ENCODE results near the gene SHROOM4.

SHROOM4 gene

GRCh38 chrX:50756276-50756675, 57.7 kb downstream of the SHROOM4 start:
- TF ChIP-seq FOXP2 (optimal IDR thresholded peaks at IDR 0.05; ENCODE audit: borderline replicate concordance, extremely low read depth, extremely low read length, insufficient read depth) (no peak), REST (IDR thresholded peaks at IDR 0.05; ENCODE audit: insufficient read depth in 1 of 2, low read depth in 2 of 2, low read length in 2 of 2) (no peak), SIN3A (IDR thresholded peaks at IDR 0.05; ENCODE audit: borderline replicate concordance, insufficient read depth, low read length) (no peak)

- no peak for TF ChIP-seq SIN3A (IDR thresholded peaks at IDR 0.05; ENCODE audit: borderline replicate concordance, insufficient read depth, low read length)
- no peak for TF ChIP-seq REST (IDR thresholded peaks at IDR 0.05; ENCODE audit: insufficient read depth in 1 of 2, low read depth in 2 of 2, low read length in 2 of 2)
- no peak for TF ChIP-seq TAF1 (IDR thresholded peaks at IDR 0.05; ENCODE audit: borderline replicate concordance, insufficient read depth, low read length)
- no peak for TF ChIP-seq FOXP2 (optimal IDR thresholded peaks at IDR 0.05; ENCODE audit: borderline replicate concordance, extremely low read depth, extremely low read length, insufficient read depth)
- TF ChIP-seq POLR2AphosphoS5 (IDR thresholded peaks at IDR 0.05; ENCODE audit: low read depth, low read length): no peak
Measured at GRCh38 chrX:50751091-50751490, 62.9 kb downstream of the SHROOM4 start.

DNA sequence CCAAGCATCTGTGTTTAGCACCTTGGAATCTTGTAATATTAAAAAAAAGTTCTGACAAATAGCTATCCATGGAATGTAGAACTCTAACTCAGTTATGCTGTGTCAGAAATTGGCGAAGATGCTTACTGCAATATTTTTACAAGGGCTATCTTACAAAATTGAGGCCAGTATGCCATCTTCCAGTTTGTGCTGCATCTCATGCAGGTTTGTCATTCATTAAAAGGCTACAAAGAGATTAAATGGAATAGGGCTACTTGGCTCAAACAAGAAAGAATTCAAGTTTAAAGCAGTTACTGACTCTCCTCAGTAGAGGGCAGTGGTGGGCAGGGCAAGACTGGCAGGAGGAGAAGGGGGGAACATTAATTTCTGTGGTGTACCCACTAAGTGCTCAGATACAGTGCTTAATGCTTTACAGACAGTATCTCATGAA, 66.5 kb downstream of the SHROOM4 start:
- TF ChIP-seq SIN3A (IDR thresholded peaks at IDR 0.05; ENCODE audit: borderline replicate concordance, insufficient read depth, low read length): no peak
- TF ChIP-seq POLR2AphosphoS5 (IDR thresholded peaks at IDR 0.05; ENCODE audit: low read depth, low read length): no peak
- no peak for TF ChIP-seq TAF1 (IDR thresholded peaks at IDR 0.05; ENCODE audit: borderline replicate concordance, insufficient read depth, low read length)
- no peak for TF ChIP-seq REST (IDR thresholded peaks at IDR 0.05; ENCODE audit: insufficient read depth in 1 of 2, low read depth in 2 of 2, low read length in 2 of 2)

GRCh38 chrX:50736656-50737055, 77.3 kb downstream of the SHROOM4 start:
- no peak for TF ChIP-seq REST (IDR thresholded peaks at IDR 0.05; ENCODE audit: insufficient read depth in 1 of 2, low read depth in 2 of 2, low read length in 2 of 2)
- no peak for TF ChIP-seq FOXP2 (optimal IDR thresholded peaks at IDR 0.05; ENCODE audit: borderline replicate concordance, extremely low read depth, extremely low read length, insufficient read depth)
- TF ChIP-seq POLR2AphosphoS5 (IDR thresholded peaks at IDR 0.05; ENCODE audit: low read depth, low read length): no peak

GRCh38 chrX:50726296-50726695, 87.7 kb downstream of the SHROOM4 start:
- TF ChIP-seq SIN3A (IDR thresholded peaks at IDR 0.05; ENCODE audit: borderline replicate concordance, insufficient read depth, low read length) (no peak), POLR2AphosphoS5 (IDR thresholded peaks at IDR 0.05; ENCODE audit: low read depth, low read length) (no peak), FOXP2 (optimal IDR thresholded peaks at IDR 0.05; ENCODE audit: borderline replicate concordance, extremely low read depth, extremely low read length, insufficient read depth) (no peak), REST (IDR thresholded peaks at IDR 0.05; ENCODE audit: insufficient read depth in 1 of 2, low read depth in 2 of 2, low read length in 2 of 2) (no peak), TAF1 (IDR thresholded peaks at IDR 0.05; ENCODE audit: borderline replicate concordance, insufficient read depth, low read length) (no peak)
